BJ (cell line): ENCODE measurements around the gene LMBR1L. TPM values are rescaled to one million over a fixed set of nuclear protein-coding genes. Genes with fewer than 3 reads are reported as not detected.

Experiments used
- CTCF ChIA-PET: fragments of 350-600 bp; formaldehyde crosslinking; extraction: SDS; loops from one replicate; lab custom pipeline; 2021; ENCODE audit warnings: antibody characterized with exemption, inconsistent platforms; lab: Yijun Ruan, JAX
- POLR2A ChIA-PET: fragments of 300-600 bp; sonication (Branson Sonifier 250); formaldehyde crosslinking; extraction: SDS; loops from one replicate; lab custom pipeline; 2021; ENCODE audit warnings: antibody characterized with exemption; lab: Charles Lee
- DNase-seq: peaks from one replicate; pipeline ENCODE4 v3.0.0-alpha.2; 2011; ENCODE audit warnings: low read depth
- H3K27me3 ChIP-seq: 2 replicates; pipeline ENCODE4 v1.6.0; 2011; ENCODE audit warnings: low read length; ENCODE audit not compliant: control insufficient read depth, insufficient read depth
- H3K36me3 ChIP-seq: 2 replicates; pipeline ENCODE4 v1.5.1; 2011; ENCODE audit warnings: low read length; ENCODE audit not compliant: control insufficient read depth, insufficient read depth
- H3K4me3 ChIP-seq: 2 replicates; pipeline ENCODE4 v1.5.1; 2011; ENCODE audit warnings: low read depth, mild to moderate bottlenecking, control low read depth, low read length
- CTCF ChIP-seq: IDR thresholded peaks from 2 replicates; pipeline ENCODE4 v1.5.1; 2011; ENCODE audit warnings: low read depth, mild to moderate bottlenecking, control low read depth, inconsistent platforms, low read length, moderate library complexity; ENCODE audit not compliant: insufficient read depth
- polyA plus RNA-seq: library from polyadenylated mRNA; depleted of rRNA; stranded (reverse); fragments of >200 nt; gene quantifications from 2 replicates; pipeline ENCODE4 v1.2.3, GENCODE V29; 2011

Gene LMBR1L
- polyA plus RNA-seq, 1 experiment = 63.1 TPM

- ChIA-PET CTCF (interaction anchor here (0.6 to 9.8 kb wide), 22 partner anchors 11 to 299 kb away, joined by 3 to 145 read pairs (median 7); partner anchors contain the start of genes LMBR1L, RHEBL1 and TUBA1B), POLR2A (no interaction called here)
- Histone ChIP-seq H3K36me3 (peaks cover 33% of the 10 kb centered on the region), H3K4me3 (no peak overlapping the region), H3K27me3 (peaks cover 8% of the 10 kb centered on the region)
- TF ChIP-seq CTCF = peak; percentile 85
- no peak for DNase-seq
These were observed 12.6 kb downstream of the LMBR1L start for GRCh38 chr12:49098035-49098451.

- ChIA-PET POLR2A (no interaction called here), CTCF (interaction anchor here (0.5 to 9.8 kb wide), 14 partner anchors 10 to 240 kb away, joined by 3 to 145 read pairs (median 8); partner anchors contain the start of genes LMBR1L and TUBA1B)
- Histone ChIP-seq H3K4me3 (no peak overlapping the region), H3K27me3 (peaks cover 8% of the 10 kb centered on the region), H3K36me3 (peaks cover 27% of the 10 kb centered on the region)
- no peak for TF ChIP-seq CTCF
- no peak for DNase-seq
These were observed 13.3 kb downstream of the LMBR1L start for GRCh38 chr12:49097381-49097780.

GRCh38 chr12:49094975-49095365, 15.7 kb downstream of the LMBR1L start:
- no peak for DNase-seq
- H3K36me3 ChIP-seq = peaks cover 10% of the 10 kb centered on the region
- TF ChIP-seq CTCF = no peak
- H3K27me3 ChIP-seq = peaks cover 8% of the 10 kb centered on the region
- CTCF ChIA-PET = interaction anchor here (1.0 to 4.7 kb wide), 9 partner anchors 9 to 141 kb away, joined by 3 to 30 read pairs (median 7); partner anchors contain the start of gene LMBR1L
- POLR2A ChIA-PET = interaction anchor here (0.6 kb wide), 1 partner anchor 35 kb away, joined by 3 read pairs; no protein-coding TSS in a partner anchor
- H3K4me3 ChIP-seq = no peak overlapping the region

GRCh38 chr12:49094160-49094974, 16.3 kb downstream of the LMBR1L start, which contains the start of gene DHH:
DHH (minus strand) TSS chr12:49094801; CDS start chr12:49094512, 289 bp downstream.
- POLR2A ChIA-PET = interaction anchor here (0.6 kb wide), 1 partner anchor 36 kb away, joined by 3 read pairs; no protein-coding TSS in a partner anchor
- peaks cover 10% of the 10 kb centered on the region for H3K36me3 ChIP-seq
- DNase-seq = no peak
- peaks cover 11% of the 10 kb centered on the region for H3K27me3 ChIP-seq
- no peak within 1 kb of the TSS for H3K4me3 ChIP-seq
- CTCF ChIA-PET = interaction anchor here (0.7 to 4.7 kb wide), 12 partner anchors 8 to 141 kb away, joined by 3 to 30 read pairs (median 6); partner anchors contain the start of gene LMBR1L
- no peak for TF ChIP-seq CTCF

- Histone ChIP-seq H3K4me3 (no peak overlapping the region), H3K36me3 (peaks cover 10% of the 10 kb centered on the region), H3K27me3 (peaks cover 14% of the 10 kb centered on the region)
- no peak for DNase-seq
- TF ChIP-seq CTCF = no peak
- ChIA-PET POLR2A (no interaction called here), CTCF (interaction anchor here (0.7 to 4.7 kb wide), 10 partner anchors 9 to 142 kb away, joined by 3 to 30 read pairs (median 6); partner anchors contain the start of gene LMBR1L)
These were observed 16.9 kb downstream of the LMBR1L start for GRCh38 chr12:49093792-49094159.
